ENCODE results near the gene TMEM11.
"Not testable (repeated sequence)": the region's sequence is repeated elsewhere in the genome, so short reads cannot be mapped to it uniquely, and the experiment has no call there.

The TMEM11 gene

DNA sequence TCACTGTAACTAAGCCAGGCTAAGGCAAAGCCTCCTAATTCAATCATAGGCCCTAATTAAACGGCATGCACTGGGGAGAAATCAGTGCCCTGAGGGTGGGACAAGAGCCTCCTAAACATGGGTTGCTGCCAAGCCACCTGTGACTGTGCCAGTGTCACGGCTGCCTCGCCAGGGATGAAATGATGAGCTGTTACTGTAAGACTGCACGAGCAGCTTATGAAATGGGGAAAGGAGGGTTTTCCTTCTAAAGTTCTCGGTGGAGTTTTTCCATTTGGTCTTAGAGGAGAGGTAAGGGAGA, 12.7 kb downstream of the TMEM11 start:
- Histone ChIP-seq H4K20me1 (peaks cover 100% of the 10 kb centered on the region), H3K4me1 (peaks cover 46% of the 10 kb centered on the region), H3K9ac (no peak overlapping the region), H3K36me3 (peaks cover 90% of the 10 kb centered on the region), H3K4me2 (no peak overlapping the region), H3K27ac (no peak overlapping the region), H3K27me3 (no peaks in the 10 kb centered on the region), H3K4me3 (no peak overlapping the region), H3K9me3 (no peaks in the 10 kb centered on the region)
- no peak for TF ChIP-seq Cebpa-rat (IDR thresholded peaks at IDR 0.05)

- H3K27ac ChIP-seq: no peak overlapping the region
- H3K27me3 ChIP-seq: no peaks in the 10 kb centered on the region
- 0 out of 2 replicates have a peak overlapping the region, but pooled peaks have one; percentile 12 for H3K9ac ChIP-seq
- peaks cover 51% of the 10 kb centered on the region for H3K4me1 ChIP-seq
- H3K4me3 ChIP-seq: no peak overlapping the region
- H3K4me2 ChIP-seq: peak overlapping the region; percentile 22
- no peak for TF ChIP-seq Cebpa-rat (IDR thresholded peaks at IDR 0.05)
- H3K36me3 ChIP-seq: peaks cover 90% of the 10 kb centered on the region
- H4K20me1 ChIP-seq: peaks cover 100% of the 10 kb centered on the region
- no peaks in the 10 kb centered on the region for H3K9me3 ChIP-seq
These were observed 13.2 kb downstream of the TMEM11 start for GRCh38 chr17:21200590-21201297.

DNA sequence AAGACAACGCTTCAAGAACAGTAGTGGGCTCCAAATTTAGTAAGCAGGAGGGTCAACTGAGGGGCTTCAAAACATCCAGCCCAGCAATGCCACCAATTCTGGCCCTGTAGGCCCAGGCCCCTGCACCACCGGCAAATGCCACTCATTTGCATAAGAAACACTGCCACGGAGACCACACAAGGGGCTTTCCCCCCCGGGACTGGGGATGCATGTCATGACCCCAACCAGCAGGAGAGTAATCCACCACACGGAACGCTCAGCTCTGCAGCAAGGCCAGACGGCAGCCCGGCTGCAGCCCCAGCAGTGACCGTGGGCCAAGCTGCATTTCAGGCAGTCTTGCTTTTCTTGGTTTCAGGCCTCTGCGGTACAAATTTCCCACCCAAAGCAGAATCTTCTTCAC, 14.1 kb downstream of the TMEM11 start:
- peaks cover 100% of the 10 kb centered on the region for H4K20me1 ChIP-seq
- no peak for TF ChIP-seq Cebpa-rat (IDR thresholded peaks at IDR 0.05)
- H3K27ac ChIP-seq: no peak overlapping the region
- H3K4me2 ChIP-seq: peak overlapping the region; percentile 22
- no peak overlapping the region for H3K4me3 ChIP-seq
- H3K4me1 ChIP-seq: peaks cover 60% of the 10 kb centered on the region
- H3K9me3 ChIP-seq: no peaks in the 10 kb centered on the region
- no peaks in the 10 kb centered on the region for H3K27me3 ChIP-seq
- H3K9ac ChIP-seq: 0 out of 2 replicates have a peak overlapping the region, but pooled peaks have one; percentile 12
- H3K36me3 ChIP-seq: peaks cover 87% of the 10 kb centered on the region

DNA sequence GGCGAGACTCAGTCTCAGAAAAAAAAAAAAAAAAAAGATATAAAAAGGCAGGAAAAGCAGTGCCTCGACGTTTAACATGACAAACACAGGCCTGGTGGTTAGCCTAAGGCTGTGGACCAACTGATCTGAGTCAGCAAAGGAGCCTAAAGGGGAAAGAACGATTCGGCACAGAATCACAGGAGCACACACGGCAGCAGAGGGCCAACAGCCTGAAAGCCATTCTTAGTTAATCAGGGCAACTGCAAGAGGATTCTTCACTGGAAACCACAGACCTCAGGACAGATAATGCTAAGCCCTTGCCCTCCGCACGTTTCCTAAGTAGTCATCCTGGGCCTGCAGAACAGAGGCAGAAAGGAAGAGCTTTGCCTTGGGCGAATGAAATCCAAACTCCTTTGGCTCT, 14.7 kb downstream of the TMEM11 start:
- no peak for TF ChIP-seq Cebpa-rat (IDR thresholded peaks at IDR 0.05)
- Histone ChIP-seq H3K4me1 (peaks cover 65% of the 10 kb centered on the region), H3K9ac (no peak overlapping the region), H3K4me3 (no peak overlapping the region), H3K4me2 (no peak overlapping the region), H3K36me3 (peaks cover 84% of the 10 kb centered on the region), H3K27ac (no peak overlapping the region), H4K20me1 (peaks cover 100% of the 10 kb centered on the region), H3K9me3 (no peaks in the 10 kb centered on the region), H3K27me3 (no peaks in the 10 kb centered on the region)

- TF ChIP-seq Cebpa-rat (IDR thresholded peaks at IDR 0.05): no peak
- Histone ChIP-seq H3K27me3 (no peaks in the 10 kb centered on the region), H4K20me1 (peaks cover 94% of the 10 kb centered on the region), H3K9me3 (no peaks in the 10 kb centered on the region), H3K4me2 (no peak overlapping the region), H3K4me3 (no peak overlapping the region), H3K4me1 (peaks cover 72% of the 10 kb centered on the region), H3K27ac (no peak overlapping the region), H3K9ac (no peak overlapping the region), H3K36me3 (peaks cover 82% of the 10 kb centered on the region)
These were observed 15.6 kb downstream of the TMEM11 start for GRCh38 chr17:21198411-21198810.

GRCh38 chr17:21196126-21196525, 17.8 kb downstream of the TMEM11 start:
- no peak for TF ChIP-seq Cebpa-rat (IDR thresholded peaks at IDR 0.05)
- H3K4me2 ChIP-seq: peak overlapping the region; percentile 68; the same call in 1 of the 2 replicates
- H4K20me1 ChIP-seq: peaks cover 71% of the 10 kb centered on the region
- H3K9ac ChIP-seq: no peak overlapping the region
- no peaks in the 10 kb centered on the region for H3K27me3 ChIP-seq
- peaks cover 83% of the 10 kb centered on the region for H3K36me3 ChIP-seq
- H3K9me3 ChIP-seq: no peaks in the 10 kb centered on the region
- H3K27ac ChIP-seq: peak overlapping the region; percentile 29; the same call in 1 of the 2 replicates
- H3K4me1 ChIP-seq: peaks cover 71% of the 10 kb centered on the region
- no peak overlapping the region for H3K4me3 ChIP-seq

- peak overlapping the region; percentile 40; the same call in 1 of the 2 replicates for H3K9ac ChIP-seq
- H3K9me3 ChIP-seq: no peaks in the 10 kb centered on the region
- peaks cover 57% of the 10 kb centered on the region for H4K20me1 ChIP-seq
- TF ChIP-seq Cebpa-rat (IDR thresholded peaks at IDR 0.05): no peak
- H3K4me2 ChIP-seq: peak overlapping the region; percentile 68
- H3K27me3 ChIP-seq: no peaks in the 10 kb centered on the region
- peaks cover 57% of the 10 kb centered on the region for H3K4me1 ChIP-seq
- H3K36me3 ChIP-seq: peaks cover 83% of the 10 kb centered on the region
- peak overlapping the region; percentile 60 for H3K27ac ChIP-seq
- no peak overlapping the region for H3K4me3 ChIP-seq
These were observed 19.3 kb downstream of the TMEM11 start for GRCh38 chr17:21194703-21195102.

GRCh38 chr17:21194226-21194625, 19.7 kb downstream of the TMEM11 start:
- Histone ChIP-seq H3K4me2 (peak overlapping the region; percentile 68), H3K27ac (peak overlapping the region; percentile 60), H3K27me3 (no peaks in the 10 kb centered on the region), H3K4me1 (peaks cover 54% of the 10 kb centered on the region), H4K20me1 (peaks cover 52% of the 10 kb centered on the region), H3K9me3 (no peaks in the 10 kb centered on the region), H3K36me3 (peaks cover 83% of the 10 kb centered on the region), H3K4me3 (no peak overlapping the region), H3K9ac (peak overlapping the region; percentile 40; the same call in 1 of the 2 replicates)
- TF ChIP-seq Cebpa-rat (IDR thresholded peaks at IDR 0.05): no peak

- Histone ChIP-seq H3K27me3 (no peaks in the 10 kb centered on the region), H3K9me3 (no peaks in the 10 kb centered on the region), H4K20me1 (peaks cover 40% of the 10 kb centered on the region), H3K4me3 (no peak overlapping the region), H3K4me1 (peaks cover 54% of the 10 kb centered on the region), H3K4me2 (peak overlapping the region; percentile 68), H3K9ac (no peak overlapping the region), H3K27ac (peak overlapping the region; percentile 60; the same call in 1 of the 2 replicates), H3K36me3 (peaks cover 81% of the 10 kb centered on the region)
- no peak for TF ChIP-seq Cebpa-rat (IDR thresholded peaks at IDR 0.05)
These were observed 20.9 kb downstream of the TMEM11 start for GRCh38 chr17:21193031-21193430.

GRCh38 chr17:21192414-21192813, 21.5 kb downstream of the TMEM11 start:
- not testable (repeated sequence) for H3K27ac ChIP-seq, H3K9ac ChIP-seq, H3K27me3 ChIP-seq, H3K4me3 ChIP-seq, H3K9me3 ChIP-seq
- peaks cover 75% of the 10 kb centered on the region for H3K36me3 ChIP-seq
- H3K4me1 ChIP-seq: peaks cover 48% of the 10 kb centered on the region
- peaks cover 34% of the 10 kb centered on the region for H4K20me1 ChIP-seq
- peak overlapping the region; percentile 68; the same call in 1 of the 2 replicates for H3K4me2 ChIP-seq
